GM21528 (cell line): ENCODE measurements around the gene ATP2C2.
"Not testable (repeated sequence)": the region's sequence is repeated elsewhere in the genome, so short reads cannot be mapped to it uniquely, and the experiment has no call there.

ENCODE experiments used
- ATAC-seq: cut with Tn5 transposase; IDR thresholded peaks from one replicate; pipeline ENCODE4 v1.9.1; 2021; ENCODE audit warnings: mild to moderate bottlenecking, moderate library complexity; ENCODE audit not compliant: unreplicated experiment, low FRiP score

ATP2C2 gene

GRCh38 chr16:84340325-84341040, 27.9 kb upstream of the ATP2C2 start:
- ATAC-seq = no peak

GRCh38 chr16:84341528-84342295, 26.6 kb upstream of the ATP2C2 start:
- no peak for ATAC-seq

GRCh38 chr16:84343800-84344199, 24.5 kb upstream of the ATP2C2 start:
- not testable (repeated sequence) for ATAC-seq

GRCh38 chr16:84344781-84345180, 23.6 kb upstream of the ATP2C2 start:
- no peak for ATAC-seq

- no peak for ATAC-seq
Observed at GRCh38 chr16:84347161-84347560, 21.2 kb upstream of the ATP2C2 start.

- no peak for ATAC-seq
Observed at GRCh38 chr16:84348386-84348888, 19.9 kb upstream of the ATP2C2 start.

- ATAC-seq = no peak
Observed at GRCh38 chr16:84349862-84350684, 18.3 kb upstream of the ATP2C2 start.

- no peak for ATAC-seq
Observed at GRCh38 chr16:84350685-84351400, 17.5 kb upstream of the ATP2C2 start.

GRCh38 chr16:84351630-84352029, 16.7 kb upstream of the ATP2C2 start:
- no peak for ATAC-seq

- no peak for ATAC-seq
Observed at GRCh38 chr16:84354306-84354705, 14.0 kb upstream of the ATP2C2 start.

GRCh38 chr16:84355149-84355548, 13.2 kb upstream of the ATP2C2 start:
- no peak for ATAC-seq

- no peak for ATAC-seq
Observed at GRCh38 chr16:84356176-84356575, 12.2 kb upstream of the ATP2C2 start.

GRCh38 chr16:84356591-84357116, 11.7 kb upstream of the ATP2C2 start:
- ATAC-seq = no peak

GRCh38 chr16:84357191-84357651, 11.1 kb upstream of the ATP2C2 start:
- ATAC-seq = no peak

GRCh38 chr16:84358601-84359295, 9.6 kb upstream of the ATP2C2 start:
- no peak for ATAC-seq

GRCh38 chr16:84359326-84359725, 9.0 kb upstream of the ATP2C2 start:
- no peak for ATAC-seq

- no peak for ATAC-seq
Observed at GRCh38 chr16:84360170-84360569, 8.2 kb upstream of the ATP2C2 start.

- ATAC-seq = no peak
Observed at GRCh38 chr16:84360748-84361147, 7.6 kb upstream of the ATP2C2 start.

- ATAC-seq = no peak
Observed at GRCh38 chr16:84361546-84361945, 6.8 kb upstream of the ATP2C2 start.
